Measurements from ENCODE around the gene S100A14. TPM values are rescaled to one million over a fixed set of nuclear protein-coding genes. Genes with fewer than 3 reads are reported as not detected.

Gene S100A14
- total RNA-seq, 1 experiment from 2014 or later: 0.63 TPM

DNA sequence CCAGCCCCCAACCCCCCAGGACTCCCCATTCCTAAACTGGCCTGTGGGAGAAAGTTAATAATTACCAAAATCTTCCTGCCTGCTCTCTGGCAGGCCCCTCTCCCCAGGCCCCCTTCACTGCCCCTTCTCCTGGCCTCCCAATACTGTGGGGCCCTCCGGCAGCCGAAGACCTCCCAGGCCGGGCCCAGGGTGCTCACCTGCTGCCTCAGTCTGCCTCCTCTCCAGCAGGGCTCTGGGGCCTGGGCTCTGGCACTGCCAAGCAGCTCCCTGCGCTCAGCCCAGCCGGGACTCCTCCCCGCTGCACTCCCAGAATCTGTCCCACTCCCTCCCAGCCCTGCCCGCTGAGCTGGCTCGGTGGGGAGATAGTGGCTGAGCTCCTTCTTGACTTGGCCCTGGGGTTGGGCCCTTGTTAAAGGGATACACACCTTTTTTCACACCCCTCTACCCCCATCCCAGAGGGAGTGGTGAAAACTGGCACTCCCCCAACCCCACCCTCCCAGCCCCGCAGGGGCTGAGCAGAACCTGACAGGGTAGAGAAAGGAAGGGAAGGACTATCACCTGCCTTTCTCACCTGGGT is 3.3 kb downstream of the S100A14 start, which contains the start of gene S100A16:
S100A16 (minus strand) TSS at position 383 of the 577 bp plus-strand sequence. CDS start 4,986 bp downstream, outside the sequence.
- Histone ChIP-seq H4K91ac (ENCODE audit: insufficient read length, low read depth, low read length) (no peak within 1 kb of the TSS), H3K4me2 (ENCODE audit: insufficient read depth, insufficient read length, low read length) (peak within 1 kb of the TSS; percentile 2), H2BK120ac (ENCODE audit: low read depth, low read length, poor library complexity, severe bottlenecking) (no peak within 1 kb of the TSS), H3K79me2 (ENCODE audit: insufficient read depth, low read length) (no peaks in the 10 kb centered on the region), H2BK12ac (ENCODE audit: insufficient read length, low read depth, low read length) (no peak within 1 kb of the TSS), H2AK5ac (ENCODE audit: insufficient read length, low read length) (no peak within 1 kb of the TSS), H3K18ac (ENCODE audit: insufficient read length, low read depth, low read length) (no peak within 1 kb of the TSS), H3K14ac (ENCODE audit: insufficient read depth, low read length) (no peak within 1 kb of the TSS; the same call in 1 of the 2 replicates), H4K20me1 (ENCODE audit: control insufficient read depth, insufficient read depth, insufficient read length) (no peaks in the 10 kb centered on the region), H3K4ac (ENCODE audit: low read depth, low read length) (no peak within 1 kb of the TSS), H3K27ac (ENCODE audit: insufficient read length, low read depth, low read length) (no peak within 1 kb of the TSS), H2AFZ (ENCODE audit: low read length) (no peak within 1 kb of the TSS), H2BK15ac (ENCODE audit: low read depth, low read length) (no peak within 1 kb of the TSS), H3T11ph (ENCODE audit: low read length) (no peak within 1 kb of the TSS), H2BK20ac (ENCODE audit: low read depth, low read length, poor library complexity, severe bottlenecking) (no peak within 1 kb of the TSS), H4K5ac (ENCODE audit: insufficient read length, low read depth, low read length) (no peak within 1 kb of the TSS), H3K4me1 (ENCODE audit: insufficient read depth, low read length) (peaks cover 9% of the 10 kb centered on the region; the same call in 1 of the 2 replicates), H3K79me1 (ENCODE audit: insufficient read depth, low read depth, low read length, poor library complexity, severe bottlenecking) (no peaks in the 10 kb centered on the region), H2BK5ac (ENCODE audit: insufficient read length, low read length) (no peak within 1 kb of the TSS), H3K9me3 (ENCODE audit: control insufficient read depth, low read depth, low read length) (no peaks in the 10 kb centered on the region), H4K8ac (replicated peaks; ENCODE audit: insufficient read length, low read depth, low read length) (no peak within 1 kb of the TSS), H3K9ac (ENCODE audit: extremely low read depth, insufficient read length, low read length) (no peak within 1 kb of the TSS), H3K27me3 (ENCODE audit: insufficient read depth, low read length) (no peaks in the 10 kb centered on the region), H3K23ac (ENCODE audit: insufficient read length, low read depth, low read length) (no peak within 1 kb of the TSS), H3K23me2 (ENCODE audit: insufficient read length, low read depth, low read length, poor library complexity, severe bottlenecking) (peaks cover 3% of the 10 kb centered on the region), H3K56ac (ENCODE audit: insufficient read length, low read depth, low read length) (no peak within 1 kb of the TSS)
- DNase-seq: peak; percentile 62
- Mint-ChIP-seq H3K36me3 (ENCODE audit: insufficient read depth in 1 of 3, low read depth in 3 of 3) (no peaks in the 10 kb centered on the region), H3K4me3 (peak within 1 kb of the TSS; percentile 15 to 78; a peak in 4 of 5 replicates), H3K27me3 (ENCODE audit: low read depth) (peaks cover 2% of the 10 kb centered on the region; the same call in 1 of the 2 replicates), H3K9me3 (no peaks in the 10 kb centered on the region), H3K27ac (peak within 1 kb of the TSS in 1 of 3 experiments; percentile 93; a peak in 2 of 7 replicates), H3K4me1 (peaks cover 40 to 68% of the 10 kb centered on the region in 2 experiments)
- no CpG with 5 or more reads among the region's 9 CpGs for WGBS (ENCODE audit: extremely low coverage, insufficient read length, low lambda C conversion rate)
- TF ChIP-seq, protein P1, sequence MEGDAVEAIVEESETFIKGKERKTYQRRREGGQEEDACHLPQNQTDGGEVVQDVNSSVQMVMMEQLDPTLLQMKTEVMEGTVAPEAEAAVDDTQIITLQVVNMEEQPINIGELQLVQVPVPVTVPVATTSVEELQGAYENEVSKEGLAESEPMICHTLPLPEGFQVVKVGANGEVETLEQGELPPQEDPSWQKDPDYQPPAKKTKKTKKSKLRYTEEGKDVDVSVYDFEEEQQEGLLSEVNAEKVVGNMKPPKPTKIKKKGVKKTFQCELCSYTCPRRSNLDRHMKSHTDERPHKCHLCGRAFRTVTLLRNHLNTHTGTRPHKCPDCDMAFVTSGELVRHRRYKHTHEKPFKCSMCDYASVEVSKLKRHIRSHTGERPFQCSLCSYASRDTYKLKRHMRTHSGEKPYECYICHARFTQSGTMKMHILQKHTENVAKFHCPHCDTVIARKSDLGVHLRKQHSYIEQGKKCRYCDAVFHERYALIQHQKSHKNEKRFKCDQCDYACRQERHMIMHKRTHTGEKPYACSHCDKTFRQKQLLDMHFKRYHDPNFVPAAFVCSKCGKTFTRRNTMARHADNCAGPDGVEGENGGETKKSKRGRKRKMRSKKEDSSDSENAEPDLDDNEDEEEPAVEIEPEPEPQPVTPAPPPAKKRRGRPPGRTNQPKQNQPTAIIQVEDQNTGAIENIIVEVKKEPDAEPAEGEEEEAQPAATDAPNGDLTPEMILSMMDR (conservative IDR thresholded peaks at IDR 0.05): no peak
